ENCODE results near the gene ADAMTSL5. TPM values are rescaled to one million over a fixed set of nuclear protein-coding genes. Genes with fewer than 3 reads are reported as not detected.

The ADAMTSL5 gene
- total and polyA plus RNA-seq, 2 of the 13 experiments (the other 11 are each of a cell fraction or from before 2014, with no cell fraction given): 0.60 to 2.7 TPM

- TF ChIP-seq SMYD3 (CRISPR knock-in tag; IDR thresholded peaks at IDR 0.05) (no peak), HMGA1 (CRISPR knock-in tag; conservative IDR thresholded peaks at IDR 0.05) (no peak), HDAC1 (CRISPR knock-in tag; IDR thresholded peaks at IDR 0.05) (peak; percentile 25; the same call in 1 of the 2 replicates), IKZF4 (CRISPR knock-in tag; IDR thresholded peaks at IDR 0.05; ENCODE audit: borderline replicate concordance, low read depth, not compliant biosample characterization) (no peak), SPEN (CRISPR knock-in tag; IDR thresholded peaks at IDR 0.05; ENCODE audit: low read depth) (no peak; the same call in 1 of the 2 replicates), DDIT3 (CRISPR knock-in tag; IDR thresholded peaks at IDR 0.05) (no peak), ZBTB21 (CRISPR knock-in tag; IDR thresholded peaks at IDR 0.05) (no peak), NR2F2 (IDR thresholded peaks at IDR 0.05; ENCODE audit: borderline replicate concordance, low read depth) (no peak), ZNF792 (CRISPR knock-in tag; IDR thresholded peaks at IDR 0.05) (no peak), TBX2 (CRISPR knock-in tag; IDR thresholded peaks at IDR 0.05; ENCODE audit: borderline replicate concordance) (no peak), RELA (CRISPR knock-in tag; IDR thresholded peaks at IDR 0.05) (no peak), MED8 (CRISPR knock-in tag; IDR thresholded peaks at IDR 0.05; ENCODE audit: insufficient replicate concordance) (no peak), ZNF652 (CRISPR knock-in tag; IDR thresholded peaks at IDR 0.05; ENCODE audit: borderline replicate concordance, low read depth) (no peak), NR1H2 (CRISPR knock-in tag; IDR thresholded peaks at IDR 0.05; ENCODE audit: borderline replicate concordance, low read depth) (no peak), ZNF335 (CRISPR knock-in tag; IDR thresholded peaks at IDR 0.05) (no peak), FOXP4 (CRISPR knock-in tag; IDR thresholded peaks at IDR 0.05) (no peak), ZNF333 (CRISPR knock-in tag; IDR thresholded peaks at IDR 0.05; ENCODE audit: borderline replicate concordance) (no peak), GTF2F1 (IDR thresholded peaks at IDR 0.05; ENCODE audit: low read length) (no peak), ZFP62 (CRISPR knock-in tag; IDR thresholded peaks at IDR 0.05) (no peak), CCAR2 (optimal IDR thresholded peaks at IDR 0.05; ENCODE audit: low read depth, low read length) (no peak), ZNF576 (CRISPR knock-in tag; IDR thresholded peaks at IDR 0.05) (no peak), GMEB2 (CRISPR knock-in tag; IDR thresholded peaks at IDR 0.05; ENCODE audit: low read depth) (no peak), ZNF547 (CRISPR knock-in tag; IDR thresholded peaks at IDR 0.05) (no peak), GTF3A (CRISPR knock-in tag; conservative IDR thresholded peaks at IDR 0.05) (no peak), FOSL2 (CRISPR knock-in tag; IDR thresholded peaks at IDR 0.05) (no peak), RCOR2 (CRISPR knock-in tag; IDR thresholded peaks at IDR 0.05) (no peak), ZNF788 (CRISPR knock-in tag; IDR thresholded peaks at IDR 0.05; ENCODE audit: borderline replicate concordance) (0 out of 2 replicates have a peak, but pooled peaks have one; percentile 29)
Measured at GRCh38 chr19:1455336-1456120, 57.3 kb downstream of the ADAMTSL5 start (continued).

All from HepG2 (cell line).